DND-41 (cell line): ENCODE data around the gene ARHGAP45.

Experiments used
- ATAC-seq: fragments of 200-7000 bp; cut with Tn5 transposase; 3 replicates; pipeline ENCODE4 v1.9.1; 2021; ENCODE audit warnings: low read depth; ENCODE audit not compliant: insufficient read depth
- DNase-seq: peaks from one replicate; pipeline ENCODE4 v3.0.0-alpha.2; 2020
- H2AFZ ChIP-seq: 2 replicates; pipeline ENCODE4 v1.6.0; 2012; ENCODE audit warnings: low read depth, low read length
- H3K27ac ChIP-seq: 2 replicates; pipeline ENCODE4 v1.5.1; 2012; ENCODE audit warnings: low read length, inconsistent platforms
- H3K27me3 ChIP-seq: fragments of 200-600 bp; sonication (generic); 2 replicates; pipeline ENCODE4 v1.6.0; 2012; ENCODE audit warnings: low read length, mild to moderate bottlenecking, inconsistent platforms; ENCODE audit not compliant: insufficient read depth, poor library complexity
- H3K36me3 ChIP-seq: 2 replicates; pipeline ENCODE4 v1.5.1; 2012; ENCODE audit warnings: low read length, inconsistent platforms; ENCODE audit not compliant: insufficient read depth
- H3K4me1 ChIP-seq: 2 replicates; pipeline ENCODE4 v1.5.1; 2012; ENCODE audit warnings: mild to moderate bottlenecking, low read length; ENCODE audit not compliant: insufficient read depth
- H3K4me2 ChIP-seq: 2 replicates; pipeline ENCODE4 v1.6.0; 2012; ENCODE audit warnings: mild to moderate bottlenecking, moderate library complexity, low read length, inconsistent platforms; ENCODE audit not compliant: insufficient read depth
- H3K4me3 ChIP-seq, 2 experiments: fragments of 200-600 bp in 1 of 2; shearing (Covaris generic) in 1 of 2; 2 replicates each; pipeline ENCODE4 v1.5.1; 2012 to 2016; ENCODE audit warnings: inconsistent platforms in 2 of 2, low read length in 2 of 2, mild to moderate bottlenecking in 2 of 2, low read depth in 1 of 2, moderate library complexity in 1 of 2
- H3K79me2 ChIP-seq: 2 replicates; pipeline ENCODE4 v1.6.0; 2012; ENCODE audit warnings: low read length, inconsistent platforms; ENCODE audit not compliant: insufficient read depth
- H3K9ac ChIP-seq: 2 replicates; pipeline ENCODE4 v1.6.0; 2012; ENCODE audit warnings: low read depth, mild to moderate bottlenecking, inconsistent platforms, low read length, moderate library complexity
- H3K9me3 ChIP-seq: 2 replicates; pipeline ENCODE4 v1.5.1; 2012; ENCODE audit warnings: low read length, moderate library complexity, mild to moderate bottlenecking, inconsistent platforms; ENCODE audit not compliant: insufficient read depth, severe bottlenecking
- H4K20me1 ChIP-seq: 2 replicates; pipeline ENCODE4 v1.6.0; 2012; ENCODE audit warnings: low read length; ENCODE audit not compliant: insufficient read depth
- CTCF ChIP-seq: IDR thresholded peaks from 2 replicates; pipeline ENCODE4 v1.5.1; 2012; ENCODE audit warnings: borderline replicate concordance, low read length, moderate library complexity, mild to moderate bottlenecking; ENCODE audit not compliant: poor library complexity, severe bottlenecking; ENCODE audit errors: extremely low read depth
- EZH2 ChIP-seq: IDR thresholded peaks from 3 replicates; pipeline ENCODE4 v1.6.1; 2012; ENCODE audit warnings: borderline replicate concordance, low read depth, mild to moderate bottlenecking, moderate library complexity, low read length, inconsistent platforms; ENCODE audit not compliant: severe bottlenecking

The ARHGAP45 gene

GRCh38 chr19:1089126-1089771, 22.3 kb downstream of the ARHGAP45 start:
- H3K4me3 ChIP-seq = no peak overlapping the region
- H3K79me2 ChIP-seq = peaks cover 26% of the 10 kb centered on the region
- DNase-seq = no peak
- H3K4me2 ChIP-seq = no peak overlapping the region
- peaks cover 14% of the 10 kb centered on the region for H3K4me1 ChIP-seq
- H3K9me3 ChIP-seq = no peaks in the 10 kb centered on the region
- H3K27me3 ChIP-seq = no peaks in the 10 kb centered on the region
- H2AFZ ChIP-seq = no peak overlapping the region
- ATAC-seq = 0 out of 3 replicates have a peak, but pooled peaks have one; percentile 2
- H4K20me1 ChIP-seq = peaks cover 54% of the 10 kb centered on the region
- no peak for TF ChIP-seq CTCF
- TF ChIP-seq EZH2 = no peak
- H3K9ac ChIP-seq = no peak overlapping the region
- H3K36me3 ChIP-seq = peaks cover 87% of the 10 kb centered on the region
- H3K27ac ChIP-seq = no peak overlapping the region

GRCh38 chr19:1089891-1090290, 22.9 kb downstream of the ARHGAP45 start:
- Histone ChIP-seq H3K36me3 (peaks cover 83% of the 10 kb centered on the region), H3K79me2 (peaks cover 33% of the 10 kb centered on the region), H4K20me1 (peaks cover 61% of the 10 kb centered on the region), H3K27me3 (no peaks in the 10 kb centered on the region), H3K4me1 (peaks cover 18% of the 10 kb centered on the region), H3K4me3 (no peak overlapping the region), H3K27ac (no peak overlapping the region), H3K9me3 (no peaks in the 10 kb centered on the region), H3K4me2 (no peak overlapping the region), H3K9ac (no peak overlapping the region), H2AFZ (no peak overlapping the region)
- DNase-seq (no peak), ATAC-seq (no peak)
- TF ChIP-seq CTCF = no peak
- no peak for TF ChIP-seq EZH2

GRCh38 chr19:1090731-1091543, 24.0 kb downstream of the ARHGAP45 start:
- Histone ChIP-seq H3K4me1 (peaks cover 24% of the 10 kb centered on the region), H3K4me3 (no peak overlapping the region), H4K20me1 (peaks cover 52% of the 10 kb centered on the region), H3K9me3 (no peaks in the 10 kb centered on the region), H3K9ac (no peak overlapping the region), H3K4me2 (no peak overlapping the region), H3K79me2 (peaks cover 38% of the 10 kb centered on the region), H2AFZ (no peak overlapping the region), H3K36me3 (peaks cover 72% of the 10 kb centered on the region), H3K27me3 (no peaks in the 10 kb centered on the region), H3K27ac (no peak overlapping the region)
- no peak for ATAC-seq
- no peak for DNase-seq
- TF ChIP-seq EZH2 = no peak
- no peak for TF ChIP-seq CTCF
